Naive B cell (primary cell): ENCODE results near the gene SIGLEC7. TPM values are rescaled to one million over a fixed set of nuclear protein-coding genes. Genes with fewer than 3 reads are reported as not detected.

Source experiments
- ATAC-seq, 2 donors: fragments of 150-1000 bp; cut with Tn5 transposase; 2 replicates each; pipeline ENCODE4 v1.10.0; 2021; ENCODE audit warnings: low read depth in 2 of 2, mild to moderate bottlenecking in 2 of 2, moderate library complexity in 2 of 2
- DNase-seq: peaks from one replicate; pipeline ENCODE4 v3.0.0; 2022
- H3K27ac Mint-ChIP-seq, 6 donors: one replicate each; pipeline ENCODE4 v1.8.0; 2020 to 2022; ENCODE audit warnings: mild to moderate bottlenecking in 6 of 6, mixed read lengths in 6 of 6, moderate library complexity in 5 of 6, inconsistent platforms in 2 of 6
- H3K27me3 Mint-ChIP-seq, 3 donors: one replicate each; pipeline ENCODE4 v1.8.0; 2021 to 2022; ENCODE audit warnings: mixed read lengths in 3 of 3, mild to moderate bottlenecking in 1 of 3
- H3K36me3 Mint-ChIP-seq, 2 donors: one replicate each; pipeline ENCODE4 v1.8.0; 2020 to 2022; ENCODE audit warnings: mixed read lengths in 2 of 2, inconsistent platforms in 1 of 2, mild to moderate bottlenecking in 1 of 2
- H3K4me1 Mint-ChIP-seq, 3 donors: one replicate each; pipeline ENCODE4 v1.8.0; 2020 to 2022; ENCODE audit warnings: mixed read lengths in 3 of 3, inconsistent platforms in 1 of 3, mild to moderate bottlenecking in 1 of 3, moderate library complexity in 1 of 3
- H3K4me3 Mint-ChIP-seq, 8 donors: one replicate each; pipeline ENCODE4 v1.8.0; 2020 to 2022; ENCODE audit warnings: mild to moderate bottlenecking in 8 of 8, mixed read lengths in 8 of 8, moderate library complexity in 8 of 8, inconsistent platforms in 2 of 8
- H3K9me3 Mint-ChIP-seq, 7 donors: one replicate each; pipeline ENCODE4 v1.8.0; 2020 to 2022; ENCODE audit warnings: mixed read lengths in 7 of 7, mild to moderate bottlenecking in 5 of 7, inconsistent platforms in 2 of 7, moderate library complexity in 1 of 7
- polyA plus RNA-seq, 6 donors: library from polyadenylated mRNA; unstranded; fragments of 300-500 nt; fragmentation: Illumina TruSeq; gene quantifications; one replicate each; pipeline ENCODE4 v1.2.3, GENCODE V29; 2021; ENCODE audit warnings: low read depth in 6 of 6

SIGLEC7 gene
- polyA plus RNA-seq, 6 donors from 2014 or later: 0.22 to 0.32 (median 0.23) TPM; not detected in 3

DNA sequence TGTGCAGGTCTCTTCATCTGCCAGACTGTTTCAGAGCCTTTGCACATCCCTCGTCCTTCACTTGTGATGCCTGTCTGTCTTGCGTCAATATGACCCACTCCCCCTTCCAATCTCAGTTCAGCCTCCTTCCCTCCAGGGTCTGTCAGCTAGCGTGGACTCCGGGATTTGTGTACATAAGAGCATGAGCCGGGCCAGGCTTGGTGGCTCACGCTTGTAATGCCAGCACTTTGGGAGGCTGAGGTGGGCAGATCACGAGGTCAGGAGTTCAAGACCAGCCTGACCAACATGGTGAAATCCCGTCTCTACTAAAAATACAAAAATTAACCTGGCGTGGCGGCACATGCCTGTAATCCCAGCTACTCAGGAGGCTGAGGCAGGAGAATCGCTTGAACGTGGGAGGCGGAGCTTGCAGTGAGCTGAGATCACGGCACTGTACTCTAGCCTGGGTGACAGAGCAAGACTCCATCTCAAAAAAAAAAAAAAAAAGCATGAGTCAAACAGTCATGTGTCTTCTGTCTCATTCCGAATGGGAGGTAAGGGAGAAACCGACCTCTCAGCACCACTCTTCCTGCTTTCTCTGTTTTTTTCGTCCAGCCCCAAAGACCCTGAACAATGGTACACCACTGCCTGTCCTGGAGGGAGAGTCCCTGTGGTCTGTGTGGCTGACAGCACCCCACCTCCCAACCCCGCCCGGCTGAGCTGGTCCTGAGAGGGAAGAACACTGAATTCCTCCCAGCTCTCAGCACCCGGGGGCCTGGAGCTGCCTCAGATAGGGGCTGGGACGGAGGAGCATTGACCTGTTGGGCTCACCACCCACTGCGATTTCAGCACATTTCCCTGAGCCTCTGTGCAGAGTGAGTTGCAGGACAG, 19.8 kb upstream of the SIGLEC7 start:
- DNase-seq (no peak), ATAC-seq (no peak)
- peak overlapping the region in 1 of 6 donors; percentile 76 for H3K27ac Mint-ChIP-seq
- peaks cover 18 to 25% (median 20%) of the 10 kb centered on the region in 3 donors for H3K27me3 Mint-ChIP-seq
- peaks cover 10 to 19% (median 18%) of the 10 kb centered on the region in 3 donors for H3K4me1 Mint-ChIP-seq
- no peaks in the 10 kb centered on the region for H3K36me3 Mint-ChIP-seq
- no peak overlapping the region for H3K4me3 Mint-ChIP-seq
- H3K9me3 Mint-ChIP-seq: no peaks in the 10 kb centered on the region

DNA sequence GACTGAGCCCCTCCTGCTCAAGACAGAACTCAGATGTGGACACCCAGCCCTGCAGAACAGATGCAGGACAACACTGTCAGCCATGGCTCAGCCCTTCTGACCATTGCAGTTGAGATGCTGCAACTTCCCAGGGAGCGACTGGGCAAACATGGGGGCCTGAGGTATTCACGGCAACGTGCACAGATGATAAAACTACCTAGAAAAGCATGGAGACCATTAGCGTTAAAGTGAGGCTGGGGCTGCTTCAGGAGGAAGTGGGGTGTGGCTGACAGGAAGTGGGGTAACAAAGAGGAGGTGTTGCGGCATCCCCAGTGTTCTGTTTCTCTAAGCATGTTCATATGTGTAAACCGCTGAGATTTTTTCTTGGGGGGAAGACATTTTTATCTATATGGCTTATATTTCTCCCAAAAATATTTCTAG, 18.7 kb upstream of the SIGLEC7 start:
- peak in 1 of 2 donors; percentile 25 for ATAC-seq
- H3K36me3 Mint-ChIP-seq: no peaks in the 10 kb centered on the region

DNA sequence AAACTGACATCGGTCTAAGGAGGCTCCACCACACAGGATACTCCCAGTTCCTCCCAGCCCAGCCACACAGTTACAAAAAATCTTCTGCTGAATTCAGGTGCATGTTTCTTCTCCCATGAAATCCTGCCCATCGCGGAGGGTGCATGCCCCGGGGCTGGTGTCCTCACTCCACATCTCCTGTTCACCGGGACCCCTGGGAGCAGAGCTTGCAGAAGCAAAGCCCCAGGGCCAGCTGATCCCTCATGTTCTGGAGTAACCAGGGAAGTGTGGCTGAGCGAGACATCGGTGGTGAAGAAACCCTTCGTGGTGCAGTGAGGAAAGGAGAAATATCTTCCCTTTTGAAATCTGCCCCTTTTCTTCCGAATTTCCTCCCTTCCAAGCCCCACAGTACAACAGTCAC, 18.3 kb upstream of the SIGLEC7 start:
- Mint-ChIP-seq H3K4me1 (peaks cover 14 to 32% (median 24%) of the 10 kb centered on the region in 3 donors), H3K27me3 (peaks cover 6 to 17% (median 17%) of the 10 kb centered on the region in 3 donors), H3K27ac (peak overlapping the region in 1 of 6 donors; percentile 90), H3K9me3 (no peaks in the 10 kb centered on the region), H3K36me3 (no peaks in the 10 kb centered on the region), H3K4me3 (peak overlapping the region in 4 of 8 donors; percentile 14 to 70 (median 33))
- ATAC-seq (no peak), DNase-seq (no peak)

More for the DNA sequence above, 18.7 kb upstream of the SIGLEC7 start:
- Mint-ChIP-seq H3K9me3 (no peaks in the 10 kb centered on the region), H3K27me3 (peaks cover 8 to 21% (median 17%) of the 10 kb centered on the region in 3 donors), H3K4me1 (peaks cover 14 to 28% (median 24%) of the 10 kb centered on the region in 3 donors), H3K4me3 (peak overlapping the region in 1 of 8 donors; percentile 14), H3K27ac (peak overlapping the region in 3 of 6 donors; percentile 24 to 90 (median 76))
- no peak for DNase-seq

DNA sequence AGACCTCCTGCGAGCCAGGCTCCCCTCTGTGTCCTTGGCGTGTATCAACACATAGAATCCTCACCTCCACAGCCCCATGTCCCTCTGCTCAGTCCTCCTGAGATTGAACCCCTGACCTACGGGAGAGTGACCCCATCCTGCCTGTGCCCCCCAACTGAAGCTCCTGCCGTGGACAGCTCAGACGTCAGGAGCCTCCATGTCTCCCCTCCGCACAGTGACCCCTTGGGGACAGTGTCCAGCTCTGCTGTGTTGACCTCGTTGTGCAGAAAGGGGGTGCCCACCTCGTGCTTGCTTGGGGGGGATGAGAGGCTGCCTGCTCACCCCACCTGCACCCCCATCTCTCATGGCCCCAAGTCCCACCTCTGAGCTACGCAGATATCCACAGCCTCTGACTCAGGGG, 17.9 kb upstream of the SIGLEC7 start:
- H3K4me1 Mint-ChIP-seq: peaks cover 14 to 32% (median 24%) of the 10 kb centered on the region in 3 donors
- peaks cover 6 to 17% (median 13%) of the 10 kb centered on the region in 3 donors for H3K27me3 Mint-ChIP-seq
- DNase-seq (no peak), ATAC-seq (no peak)
- H3K9me3 Mint-ChIP-seq: no peaks in the 10 kb centered on the region
- no peaks in the 10 kb centered on the region for H3K36me3 Mint-ChIP-seq
- no peak overlapping the region for H3K27ac Mint-ChIP-seq
- H3K4me3 Mint-ChIP-seq: peak overlapping the region in 3 of 8 donors; percentile 14 to 70 (median 29)

DNA sequence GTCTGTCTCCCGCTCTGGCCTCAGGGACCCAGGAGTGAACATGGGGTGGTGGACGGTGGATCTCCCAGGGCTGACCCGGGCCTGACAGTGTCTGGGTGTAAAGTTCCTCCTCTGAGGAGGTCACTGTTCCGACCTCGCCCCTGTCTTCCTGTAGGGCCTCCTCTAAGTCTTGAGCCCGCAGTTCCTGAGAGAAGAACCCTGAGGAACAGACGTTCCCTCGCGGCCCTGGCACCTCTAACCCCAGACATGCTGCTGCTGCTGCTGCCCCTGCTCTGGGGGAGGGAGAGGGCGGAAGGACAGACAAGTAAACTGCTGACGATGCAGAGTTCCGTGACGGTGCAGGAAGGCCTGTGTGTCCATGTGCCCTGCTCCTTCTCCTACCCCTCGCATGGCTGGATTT, 17.4 kb upstream of the SIGLEC7 start, which contains the start of gene SIGLEC9:
Gene SIGLEC9 (plus strand): TSS at position 178 of the 400 bp plus-strand sequence. CDS start 69 bp downstream, at position 247.
- DNase-seq: no peak

DNA sequence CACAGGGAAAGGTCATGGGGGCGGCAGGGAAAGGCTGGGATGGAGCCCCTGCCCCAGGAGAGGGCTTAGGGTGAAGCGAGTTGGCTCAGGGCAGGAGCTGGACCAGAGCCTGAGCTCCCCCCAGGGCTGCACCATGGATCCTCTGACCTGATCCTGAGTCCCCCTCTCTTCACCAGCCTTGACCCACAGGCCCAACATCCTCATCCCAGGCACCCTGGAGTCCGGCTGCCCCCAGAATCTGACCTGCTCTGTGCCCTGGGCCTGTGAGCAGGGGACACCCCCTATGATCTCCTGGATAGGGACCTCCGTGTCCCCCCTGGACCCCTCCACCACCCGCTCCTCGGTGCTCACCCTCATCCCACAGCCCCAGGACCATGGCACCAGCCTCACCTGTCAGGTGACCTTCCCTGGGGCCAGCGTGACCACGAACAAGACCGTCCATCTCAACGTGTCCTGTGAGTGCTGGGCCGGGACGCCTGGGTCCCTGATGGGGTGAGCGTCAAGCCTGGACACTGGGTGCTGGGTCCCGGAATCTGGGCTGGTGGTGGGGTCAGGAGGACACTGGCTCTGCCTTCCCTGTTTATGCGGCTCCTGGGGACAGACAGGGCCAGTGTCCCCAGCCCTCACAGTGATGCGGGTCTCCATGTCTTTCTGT, 16.6 kb upstream of the SIGLEC7 start:
- Mint-ChIP-seq H3K4me3 (no peak overlapping the region), H3K9me3 (no peaks in the 10 kb centered on the region)

More for the DNA sequence above, 17.4 kb upstream of the SIGLEC7 start, which contains the start of gene SIGLEC9:
- H3K27me3 Mint-ChIP-seq: peaks cover 8 to 17% (median 15%) of the 10 kb centered on the region in 3 donors
- H3K4me3 Mint-ChIP-seq: peak within 1 kb of the TSS in 4 of 8 donors; percentile 14 to 70 (median 33)
- H3K4me1 Mint-ChIP-seq: peaks cover 14 to 32% (median 24%) of the 10 kb centered on the region in 3 donors
- H3K27ac Mint-ChIP-seq: peak within 1 kb of the TSS in 1 of 6 donors; percentile 90
- H3K9me3 Mint-ChIP-seq: no peaks in the 10 kb centered on the region
- no peaks in the 10 kb centered on the region for H3K36me3 Mint-ChIP-seq
- ATAC-seq: no peak

DNA sequence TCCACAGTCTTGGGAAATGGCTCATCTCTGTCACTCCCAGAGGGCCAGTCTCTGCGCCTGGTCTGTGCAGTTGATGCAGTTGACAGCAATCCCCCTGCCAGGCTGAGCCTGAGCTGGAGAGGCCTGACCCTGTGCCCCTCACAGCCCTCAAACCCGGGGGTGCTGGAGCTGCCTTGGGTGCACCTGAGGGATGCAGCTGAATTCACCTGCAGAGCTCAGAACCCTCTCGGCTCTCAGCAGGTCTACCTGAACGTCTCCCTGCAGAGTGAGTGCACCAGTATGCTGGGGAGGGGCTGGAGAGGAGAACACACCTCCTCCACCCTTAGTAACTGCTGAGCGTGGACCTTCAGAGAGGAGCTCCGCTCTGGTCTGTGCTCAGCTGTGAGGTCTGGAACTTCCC, 15.1 kb upstream of the SIGLEC7 start:
- ATAC-seq (no peak), DNase-seq (no peak)
- no peaks in the 10 kb centered on the region for H3K36me3 Mint-ChIP-seq
- H3K27ac Mint-ChIP-seq: peak overlapping the region in 1 of 6 donors; percentile 41
- no peaks in the 10 kb centered on the region for H3K9me3 Mint-ChIP-seq
- peaks cover 12 to 21% (median 17%) of the 10 kb centered on the region in 3 donors for H3K27me3 Mint-ChIP-seq
- peaks cover 17 to 34% (median 24%) of the 10 kb centered on the region in 3 donors for H3K4me1 Mint-ChIP-seq
- H3K4me3 Mint-ChIP-seq: no peak overlapping the region

More for the DNA sequence above, 16.6 kb upstream of the SIGLEC7 start:
- DNase-seq (no peak), ATAC-seq (no peak)
- Mint-ChIP-seq H3K36me3 (no peaks in the 10 kb centered on the region), H3K27ac (no peak overlapping the region), H3K27me3 (peaks cover 13 to 23% (median 17%) of the 10 kb centered on the region in 3 donors), H3K4me1 (peaks cover 14 to 32% (median 24%) of the 10 kb centered on the region in 3 donors)

DNA sequence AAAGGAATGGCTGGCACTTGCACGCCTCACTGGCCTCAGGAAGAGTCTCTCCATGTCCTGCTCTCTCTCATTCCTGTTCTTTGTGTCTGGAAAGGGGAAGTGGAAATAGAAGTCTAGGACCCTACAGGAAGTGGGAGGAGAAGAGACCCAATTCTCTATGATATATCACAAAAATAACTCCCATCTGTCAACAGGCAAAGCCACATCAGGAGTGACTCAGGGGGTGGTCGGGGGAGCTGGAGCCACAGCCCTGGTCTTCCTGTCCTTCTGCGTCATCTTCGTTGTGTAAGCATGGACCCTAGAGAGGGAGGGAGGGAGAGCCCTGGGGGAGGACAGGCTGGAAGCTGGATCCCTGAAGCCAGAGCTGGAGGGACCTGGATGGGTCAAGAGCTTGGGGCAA, 14.3 kb upstream of the SIGLEC7 start:
- no peak overlapping the region for H3K4me3 Mint-ChIP-seq
- H3K9me3 Mint-ChIP-seq: no peaks in the 10 kb centered on the region
- peaks cover 24 to 38% (median 30%) of the 10 kb centered on the region in 3 donors for H3K4me1 Mint-ChIP-seq
- no peak for ATAC-seq
- no peaks in the 10 kb centered on the region for H3K36me3 Mint-ChIP-seq
- peaks cover 12 to 23% (median 17%) of the 10 kb centered on the region in 3 donors for H3K27me3 Mint-ChIP-seq
- H3K27ac Mint-ChIP-seq: peak overlapping the region in 1 of 6 donors; percentile 71
- no peak for DNase-seq

DNA sequence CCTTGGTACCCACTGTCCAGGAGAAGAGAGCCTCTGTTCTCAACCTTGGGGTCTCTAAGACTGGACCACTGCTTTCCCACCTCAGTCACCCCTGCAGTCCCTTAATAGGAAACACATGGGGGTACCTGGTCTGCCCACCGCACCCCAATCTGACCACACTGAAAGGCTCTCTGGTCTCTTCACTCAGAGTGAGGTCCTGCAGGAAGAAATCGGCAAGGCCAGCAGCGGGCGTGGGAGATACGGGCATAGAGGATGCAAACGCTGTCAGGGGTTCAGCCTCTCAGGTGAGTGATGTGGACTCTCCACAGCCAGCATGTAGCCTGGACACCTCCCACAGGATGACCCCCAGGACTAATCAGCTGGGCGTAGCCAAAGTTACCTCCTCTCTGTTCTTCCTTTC, 13.9 kb upstream of the SIGLEC7 start:
- H3K36me3 Mint-ChIP-seq: no peaks in the 10 kb centered on the region
- H3K4me3 Mint-ChIP-seq: no peak overlapping the region
- no peaks in the 10 kb centered on the region for H3K9me3 Mint-ChIP-seq
- peaks cover 24 to 37% (median 28%) of the 10 kb centered on the region in 3 donors for H3K4me1 Mint-ChIP-seq
- H3K27ac Mint-ChIP-seq: no peak overlapping the region
- ATAC-seq: no peak
- DNase-seq: no peak
- peaks cover 12 to 24% (median 17%) of the 10 kb centered on the region in 3 donors for H3K27me3 Mint-ChIP-seq

DNA sequence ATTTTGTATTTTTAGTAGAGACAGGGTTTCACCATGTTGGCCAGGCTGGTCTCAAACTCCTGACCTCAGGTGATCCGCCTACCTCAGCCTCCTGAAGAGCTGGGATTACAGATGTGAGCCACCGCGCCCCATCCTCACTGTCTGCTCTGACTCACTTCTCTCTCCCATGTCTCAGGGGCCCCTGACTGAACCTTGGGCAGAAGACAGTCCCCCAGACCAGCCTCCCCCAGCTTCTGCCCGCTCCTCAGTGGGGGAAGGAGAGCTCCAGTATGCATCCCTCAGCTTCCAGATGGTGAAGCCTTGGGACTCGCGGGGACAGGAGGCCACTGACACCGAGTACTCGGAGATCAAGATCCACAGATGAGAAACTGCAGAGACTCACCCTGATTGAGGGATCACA, 12.4 kb upstream of the SIGLEC7 start:
- no peak overlapping the region for H3K4me3 Mint-ChIP-seq

DNA sequence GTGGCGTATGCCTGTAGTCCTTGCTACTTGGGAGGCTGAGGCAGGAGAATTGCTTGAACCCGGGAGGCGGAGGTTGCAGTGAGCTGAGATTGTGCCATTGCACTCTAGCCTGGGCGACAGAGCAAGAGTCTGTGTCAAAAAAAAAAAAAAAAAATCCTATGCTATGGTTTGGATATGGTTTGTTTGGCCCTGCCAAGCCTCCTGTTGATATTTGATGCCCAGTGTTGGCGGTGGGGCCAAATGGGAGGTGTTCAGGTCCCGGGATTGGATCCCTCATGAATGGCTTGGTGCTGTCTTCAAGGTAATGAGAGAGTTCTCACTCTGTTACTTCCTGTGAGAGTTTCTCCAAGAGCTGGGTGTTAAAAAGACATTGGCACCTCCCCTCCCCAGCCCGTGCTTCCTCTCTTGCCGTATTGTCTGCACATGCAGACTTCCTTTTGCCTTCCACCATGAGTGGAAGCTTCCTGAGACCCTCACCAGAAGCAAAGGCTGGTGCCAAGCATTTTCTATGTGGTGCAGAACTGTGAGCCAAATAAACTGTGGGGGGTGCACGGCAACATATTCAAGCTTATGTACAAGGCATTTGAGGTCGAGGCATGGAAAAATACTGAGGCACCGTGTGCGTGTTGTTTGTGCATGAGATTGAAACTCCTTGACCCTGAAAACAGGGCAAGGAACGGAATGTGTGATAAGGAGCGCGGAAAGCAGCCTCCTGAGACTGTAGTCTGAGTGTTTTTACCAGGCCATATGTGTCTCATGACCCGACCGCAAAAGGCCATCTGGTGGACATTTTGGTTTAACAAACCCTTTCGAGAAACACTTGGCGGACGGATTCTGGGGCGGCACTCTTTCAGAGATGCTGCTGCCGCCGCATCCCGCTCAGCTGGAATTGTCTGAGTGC, 10.1 kb upstream of the SIGLEC7 start:
- Mint-ChIP-seq H3K9me3 (peaks cover 0 to 15% (median 4%) of the 10 kb centered on the region in 7 donors), H3K36me3 (no peaks in the 10 kb centered on the region), H3K27me3 (peaks cover 20 to 46% (median 43%) of the 10 kb centered on the region in 3 donors), H3K27ac (no peak overlapping the region), H3K4me3 (peak overlapping the region in 7 of 8 donors; percentile 12 to 82 (median 57)), H3K4me1 (peaks cover 14 to 29% (median 15%) of the 10 kb centered on the region in 3 donors)
- no peak for DNase-seq
- peak in 1 of 2 donors; percentile 43 for ATAC-seq

More for the DNA sequence above, 12.4 kb upstream of the SIGLEC7 start:
- Mint-ChIP-seq H3K27ac (no peak overlapping the region), H3K36me3 (no peaks in the 10 kb centered on the region), H3K4me1 (peaks cover 14 to 26% (median 16%) of the 10 kb centered on the region in 3 donors), H3K9me3 (peaks cover 0 to 3% (median 0%) of the 10 kb centered on the region in 7 donors), H3K27me3 (peaks cover 16 to 30% (median 28%) of the 10 kb centered on the region in 3 donors)
- DNase-seq (no peak), ATAC-seq (no peak)

DNA sequence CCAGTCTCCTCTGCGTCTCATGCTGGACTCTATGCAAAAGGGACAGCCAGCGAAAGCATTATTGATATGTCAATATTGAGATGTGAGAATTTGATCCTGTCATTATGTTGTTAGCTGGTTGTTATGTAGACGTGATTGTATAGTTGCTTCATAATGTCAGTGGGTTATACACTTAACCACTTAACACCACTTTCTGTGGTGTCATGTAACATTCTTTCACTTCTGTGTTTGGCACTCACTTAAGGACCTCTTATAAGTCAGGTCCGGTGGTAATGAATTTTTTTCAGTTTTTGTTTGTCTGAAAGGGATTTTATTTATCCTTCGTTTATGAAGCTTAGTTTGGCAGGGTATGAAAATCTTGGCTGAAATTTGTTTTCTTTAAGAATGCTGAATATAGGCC, 7.1 kb upstream of the SIGLEC7 start:
- Mint-ChIP-seq H3K9me3 (peaks cover 0 to 15% (median 4%) of the 10 kb centered on the region in 7 donors), H3K27me3 (peaks cover 24 to 53% (median 51%) of the 10 kb centered on the region in 3 donors), H3K27ac (no peak overlapping the region), H3K4me3 (no peak overlapping the region), H3K4me1 (peaks cover 25 to 39% (median 28%) of the 10 kb centered on the region in 3 donors), H3K36me3 (no peaks in the 10 kb centered on the region)
- ATAC-seq (no peak), DNase-seq (no peak)
